Stomach (tissue), 4 donors: ENCODE measurements around the gene RAPGEFL1.

Source experiments
- EP300 ChIP-seq: sonication (generic); formaldehyde crosslinking; IDR thresholded peaks from one replicate; pipeline ENCODE4 v1.6.1; 2017; ENCODE audit warnings: antibody characterized with exemption
- POLR2A ChIP-seq, 4 donors: fragments of 450-650 bp; IDR thresholded peaks; one replicate each; pipeline ENCODE4 v1.6.1; 2016; ENCODE audit warnings: antibody characterized with exemption in 4 of 4, control low read depth in 2 of 4, mild to moderate bottlenecking in 1 of 4, moderate library complexity in 1 of 4
- POLR2AphosphoS5 ChIP-seq, 3 donors: sonication (generic); formaldehyde crosslinking; IDR thresholded peaks; one replicate each; pipeline ENCODE4 v1.6.1; 2016; ENCODE audit warnings: antibody characterized with exemption in 3 of 3
- TF ChIP-seq, protein P1 (sequence below), 7 experiments: fragments of 450-650 bp in 4 of 7; fragments of 200-600 bp in 3 of 7; sonication (generic) in 3 of 7; IDR thresholded peaks; one replicate each; pipeline ENCODE4 v1.5.1; 2016 to 2019; ENCODE audit warnings: antibody characterized with exemption in 7 of 7, control low read depth in 2 of 7, mild to moderate bottlenecking in 1 of 7

GRCh38 chr17:40148527-40148926 lies 28.7 kb upstream of the RAPGEFL1 start:
- TF ChIP-seq, protein P1, sequence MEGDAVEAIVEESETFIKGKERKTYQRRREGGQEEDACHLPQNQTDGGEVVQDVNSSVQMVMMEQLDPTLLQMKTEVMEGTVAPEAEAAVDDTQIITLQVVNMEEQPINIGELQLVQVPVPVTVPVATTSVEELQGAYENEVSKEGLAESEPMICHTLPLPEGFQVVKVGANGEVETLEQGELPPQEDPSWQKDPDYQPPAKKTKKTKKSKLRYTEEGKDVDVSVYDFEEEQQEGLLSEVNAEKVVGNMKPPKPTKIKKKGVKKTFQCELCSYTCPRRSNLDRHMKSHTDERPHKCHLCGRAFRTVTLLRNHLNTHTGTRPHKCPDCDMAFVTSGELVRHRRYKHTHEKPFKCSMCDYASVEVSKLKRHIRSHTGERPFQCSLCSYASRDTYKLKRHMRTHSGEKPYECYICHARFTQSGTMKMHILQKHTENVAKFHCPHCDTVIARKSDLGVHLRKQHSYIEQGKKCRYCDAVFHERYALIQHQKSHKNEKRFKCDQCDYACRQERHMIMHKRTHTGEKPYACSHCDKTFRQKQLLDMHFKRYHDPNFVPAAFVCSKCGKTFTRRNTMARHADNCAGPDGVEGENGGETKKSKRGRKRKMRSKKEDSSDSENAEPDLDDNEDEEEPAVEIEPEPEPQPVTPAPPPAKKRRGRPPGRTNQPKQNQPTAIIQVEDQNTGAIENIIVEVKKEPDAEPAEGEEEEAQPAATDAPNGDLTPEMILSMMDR (IDR thresholded peaks at IDR 0.05), result no peak
- TF ChIP-seq POLR2A (IDR thresholded peaks at IDR 0.05) (no peak), POLR2AphosphoS5 (IDR thresholded peaks at IDR 0.05) (no peak), EP300 (no peak)
